Stimulated activated effector memory CD8-positive, alpha-beta T cell treated with anti-CD3 and anti-CD28 coated beads, Interleukin-12 subunit alpha, Interleukin-12 subunit beta, amount 100 ng/mL, for 72 hours (primary cell): ENCODE measurements around the gene AGPAT2.
A peak's percentile ranks its signal among the peaks of the same experiment; 100 is the strongest.
"Not testable (repeated sequence)": the region's sequence is repeated elsewhere in the genome, so short reads cannot be mapped to it uniquely, and the experiment has no call there.

Source experiments
- ATAC-seq: fragments of 150-1000 bp; cut with Tn5 transposase; 2 replicates; pipeline ENCODE4 v1.10.0; 2021
- DNase-seq, 2 donors: peaks; one replicate each; pipeline ENCODE4 v3.0.0; 2021 to 2022; ENCODE audit warnings: low spot score in 2 of 2
- H3K27ac Mint-ChIP-seq: one replicate; pipeline ENCODE4 v1.8.0; 2022; ENCODE audit warnings: mild to moderate bottlenecking, mixed read lengths
- H3K36me3 Mint-ChIP-seq: one replicate; pipeline ENCODE4 v1.8.0; 2022; ENCODE audit warnings: mild to moderate bottlenecking, mixed read lengths
- H3K4me1 Mint-ChIP-seq: one replicate; pipeline ENCODE4 v1.8.0; 2022; ENCODE audit warnings: mixed read lengths
- H3K4me3 Mint-ChIP-seq: one replicate; pipeline ENCODE4 v1.8.0; 2022; ENCODE audit warnings: mild to moderate bottlenecking, mixed read lengths
- H3K9me3 Mint-ChIP-seq: one replicate; pipeline ENCODE4 v1.8.0; 2022; ENCODE audit warnings: mixed read lengths

Gene AGPAT2

DNA sequence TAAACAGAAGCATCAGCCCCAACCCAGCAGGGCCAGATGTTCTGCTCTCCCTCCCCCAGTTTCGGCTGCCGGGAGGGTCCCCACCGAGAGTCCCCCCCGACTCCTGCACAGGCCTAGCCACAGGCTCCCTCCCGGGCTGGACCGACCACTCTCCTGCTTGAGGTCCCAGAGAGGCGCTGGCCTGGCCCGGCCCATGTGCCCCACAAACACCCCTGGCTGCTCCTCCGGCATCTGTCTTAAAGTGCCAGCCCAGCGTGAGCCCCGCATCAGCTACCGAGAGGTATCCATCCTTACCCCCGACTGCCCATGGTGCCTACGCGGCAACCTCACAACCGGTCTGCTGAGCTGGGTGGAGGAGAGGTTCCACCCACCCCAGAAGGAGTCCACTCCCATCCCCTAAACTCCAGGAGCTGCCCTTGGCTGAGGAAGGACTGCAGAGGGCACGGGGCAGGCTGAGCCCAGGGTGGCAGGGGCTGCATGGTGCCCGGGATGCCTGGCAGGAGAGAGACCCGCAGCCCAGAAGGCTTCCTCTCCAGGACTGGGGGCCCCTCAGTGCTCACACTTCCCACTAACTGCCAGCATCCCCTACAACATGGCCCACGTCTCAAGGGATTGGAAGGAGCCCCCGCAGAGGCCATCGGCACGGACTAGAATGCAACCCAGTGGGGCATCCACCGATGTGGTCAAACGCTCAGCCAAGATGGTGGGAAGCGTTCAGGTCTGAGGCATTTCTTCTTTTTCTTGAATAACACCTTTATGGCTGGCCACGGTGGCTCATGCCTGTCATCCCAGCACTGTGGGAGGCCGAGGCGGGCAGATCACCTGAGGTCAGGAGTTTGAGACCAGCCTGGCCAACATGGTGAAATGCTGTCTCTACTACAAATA lies 40.2 kb downstream of the AGPAT2 start:
- Mint-ChIP-seq H3K4me3 (no peak overlapping the region), H3K9me3 (no peaks in the 10 kb centered on the region), H3K36me3 (no peaks in the 10 kb centered on the region), H3K4me1 (no peaks in the 10 kb centered on the region), H3K27ac (no peak overlapping the region)
- ATAC-seq (no peak), DNase-seq (no peak)

DNA sequence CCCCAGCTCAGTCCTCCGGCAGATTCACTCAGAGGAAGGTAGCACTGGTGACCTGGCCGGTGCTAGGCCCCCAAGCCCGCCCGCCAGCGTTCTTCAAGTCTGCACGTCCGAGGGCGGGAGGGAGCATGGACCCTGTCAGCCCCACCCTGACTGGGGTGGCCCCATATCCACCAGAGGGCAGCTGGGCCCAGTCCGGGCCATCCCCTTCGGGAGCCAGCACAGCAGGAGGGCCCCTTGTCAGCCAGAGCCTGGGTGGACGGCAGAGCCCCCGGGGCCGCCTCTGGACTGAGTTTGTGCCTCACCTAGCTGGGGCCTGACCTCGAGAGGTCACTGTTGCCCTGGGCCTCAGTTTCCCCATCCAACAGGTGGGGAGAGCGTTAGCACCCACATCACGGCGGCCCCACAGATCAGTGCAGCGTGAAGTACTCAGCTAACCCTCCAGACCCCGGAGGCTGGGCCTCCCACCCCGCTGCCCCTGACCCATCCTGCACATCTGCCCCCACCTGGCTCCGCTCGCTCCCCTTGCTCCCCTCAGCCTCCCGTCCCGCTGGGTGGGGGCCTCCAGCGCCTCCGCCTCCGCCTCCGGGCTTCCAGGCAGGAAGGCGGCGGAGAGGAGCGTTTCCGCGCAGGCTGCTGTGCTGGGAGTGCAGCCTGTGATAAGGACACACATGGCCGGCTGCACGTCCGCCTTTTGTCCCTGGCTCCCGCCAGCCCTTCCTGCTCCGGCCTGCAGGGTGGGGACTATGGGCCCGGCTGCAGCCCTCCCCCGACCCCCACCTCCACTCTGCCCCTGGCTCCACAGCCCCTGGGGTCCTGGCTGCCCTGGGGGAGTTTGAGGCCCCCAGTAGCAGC lies 41.1 kb downstream of the AGPAT2 start:
- no peak for ATAC-seq
- Mint-ChIP-seq H3K36me3 (no peaks in the 10 kb centered on the region), H3K4me1 (no peaks in the 10 kb centered on the region), H3K9me3 (no peaks in the 10 kb centered on the region), H3K27ac (no peak overlapping the region), H3K4me3 (no peak overlapping the region)
- no peak for DNase-seq

DNA sequence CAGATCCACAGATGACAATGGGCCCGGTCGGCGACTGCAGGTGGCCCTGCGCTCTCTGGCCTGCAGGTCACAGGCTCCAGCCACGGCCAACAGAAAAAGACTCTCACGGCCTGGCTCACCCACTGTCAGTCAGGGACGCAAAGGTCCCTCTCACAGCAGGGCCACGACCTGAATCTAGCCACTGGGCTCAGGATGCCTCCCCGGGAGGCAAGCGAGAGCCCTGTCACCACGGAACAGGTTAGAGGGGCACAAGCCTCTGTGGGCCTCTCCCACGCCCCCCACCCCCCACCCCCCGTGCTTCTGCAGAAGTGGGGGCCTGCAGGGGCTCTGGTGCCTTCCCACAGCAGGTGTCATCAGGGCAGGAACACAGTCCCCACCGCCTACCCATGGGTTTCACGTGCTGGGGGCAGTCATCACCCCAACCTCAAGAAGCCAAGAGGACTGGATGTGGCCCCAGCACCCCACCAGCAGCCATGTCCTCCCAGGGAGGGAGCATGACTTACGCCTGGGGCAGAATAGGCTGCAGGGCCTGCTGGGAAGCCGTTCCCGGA lies 41.8 kb downstream of the AGPAT2 start:
- DNase-seq (no peak), ATAC-seq (no peak)
- H3K4me1 Mint-ChIP-seq: no peaks in the 10 kb centered on the region
- no peak overlapping the region for H3K4me3 Mint-ChIP-seq
- H3K27ac Mint-ChIP-seq: no peak overlapping the region
- no peaks in the 10 kb centered on the region for H3K36me3 Mint-ChIP-seq
- no peaks in the 10 kb centered on the region for H3K9me3 Mint-ChIP-seq

DNA sequence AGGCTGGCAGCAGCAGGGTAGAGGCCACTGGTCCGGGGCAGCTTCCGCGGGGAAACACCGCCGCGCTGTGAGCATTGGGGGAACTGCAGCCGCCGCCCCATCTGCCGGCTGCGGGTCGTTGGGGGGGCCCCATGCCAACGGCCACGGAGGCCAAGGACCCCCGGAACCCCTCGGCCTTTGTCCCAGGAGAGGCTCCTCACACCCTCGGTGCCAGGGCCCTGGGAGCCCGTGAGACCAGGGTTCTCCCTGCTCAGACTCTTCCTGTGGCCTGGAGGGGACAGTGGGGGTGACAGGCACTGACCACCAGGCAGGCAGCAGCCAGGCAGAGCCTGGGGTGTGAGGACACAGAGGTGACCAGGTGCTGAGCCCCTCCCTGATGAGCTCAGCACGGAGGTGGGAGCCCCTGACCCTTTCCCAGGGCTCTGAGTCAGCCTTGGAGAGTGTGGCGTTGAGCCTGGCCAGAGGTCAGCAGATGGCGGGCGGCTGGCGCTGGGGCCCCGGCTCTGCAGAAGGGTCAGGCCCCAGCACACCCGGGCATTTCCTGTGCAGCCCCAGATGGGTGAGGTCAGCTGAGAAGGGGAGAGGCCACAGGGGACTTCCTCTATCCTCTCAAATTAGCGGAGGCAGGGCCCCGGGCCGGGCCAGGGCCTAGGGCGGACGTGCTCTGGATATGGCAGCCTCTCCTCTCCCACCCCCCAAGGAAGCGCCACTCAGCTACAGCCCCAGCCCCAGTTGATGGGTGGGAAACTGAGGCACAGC lies 42.5 kb downstream of the AGPAT2 start:
- no peak overlapping the region for H3K4me3 Mint-ChIP-seq
- no peaks in the 10 kb centered on the region for H3K36me3 Mint-ChIP-seq
- H3K4me1 Mint-ChIP-seq: no peaks in the 10 kb centered on the region
- no peaks in the 10 kb centered on the region for H3K9me3 Mint-ChIP-seq
- peak; percentile 72 to 84 for DNase-seq
- H3K27ac Mint-ChIP-seq: no peak overlapping the region
- peak; percentile 92 for ATAC-seq

DNA sequence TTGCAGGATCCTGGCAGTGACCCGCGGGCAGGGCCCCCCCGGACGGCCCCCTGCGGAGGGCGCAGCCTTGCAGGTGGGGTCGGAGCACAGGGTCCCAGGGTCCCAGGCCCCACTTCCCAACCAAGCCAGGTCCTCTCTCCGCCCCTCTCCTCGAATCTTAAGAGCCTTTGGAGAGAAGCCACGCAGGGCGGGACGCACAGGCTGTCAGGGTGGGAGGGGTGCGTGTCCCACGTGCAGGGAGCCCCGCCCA lies 43.0 kb downstream of the AGPAT2 start:
- Mint-ChIP-seq H3K4me3 (no peak overlapping the region), H3K36me3 (no peaks in the 10 kb centered on the region), H3K9me3 (no peaks in the 10 kb centered on the region), H3K27ac (no peak overlapping the region), H3K4me1 (no peaks in the 10 kb centered on the region)
- ATAC-seq: no peak
- DNase-seq: no peak

DNA sequence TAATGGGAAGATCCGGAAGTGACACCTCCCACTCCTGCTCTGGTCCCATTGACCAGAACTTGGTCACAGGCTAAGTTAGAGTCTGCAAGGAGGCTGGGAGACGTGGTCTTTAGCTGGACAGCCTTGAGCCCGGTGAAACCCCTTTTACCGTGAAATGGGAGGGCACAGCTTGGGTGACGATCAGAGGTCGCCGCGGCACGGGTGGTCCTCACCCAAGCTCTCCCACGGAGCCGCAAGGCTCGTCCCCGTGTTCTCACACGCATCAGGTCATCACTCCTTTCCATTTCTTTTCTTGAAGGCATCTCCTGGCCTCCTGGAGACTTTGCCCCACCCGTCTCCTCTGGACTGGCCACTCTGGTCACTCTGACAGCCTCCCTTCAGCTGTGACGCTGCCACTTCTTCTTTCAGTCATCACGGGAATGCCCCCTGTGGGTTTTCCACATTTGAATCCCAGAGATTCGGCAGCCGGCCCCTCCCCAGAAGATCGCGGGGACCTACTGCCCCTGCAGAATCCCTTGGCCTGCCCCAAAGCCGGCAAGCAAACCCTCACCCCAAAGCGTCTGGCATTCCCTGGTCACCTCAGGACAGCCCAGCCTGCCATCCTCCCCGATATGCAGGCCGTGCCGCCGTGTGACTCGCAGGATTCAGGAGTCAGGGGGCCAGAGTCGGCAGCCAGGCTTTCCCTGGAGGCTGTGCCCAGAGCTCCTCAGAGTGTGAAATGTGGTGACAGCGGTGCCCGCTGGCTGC lies 43.5 kb downstream of the AGPAT2 start:
- Mint-ChIP-seq H3K9me3 (no peaks in the 10 kb centered on the region), H3K27ac (no peak overlapping the region), H3K4me1 (no peaks in the 10 kb centered on the region), H3K36me3 (no peaks in the 10 kb centered on the region), H3K4me3 (no peak overlapping the region)
- ATAC-seq (no peak), DNase-seq (no peak)

DNA sequence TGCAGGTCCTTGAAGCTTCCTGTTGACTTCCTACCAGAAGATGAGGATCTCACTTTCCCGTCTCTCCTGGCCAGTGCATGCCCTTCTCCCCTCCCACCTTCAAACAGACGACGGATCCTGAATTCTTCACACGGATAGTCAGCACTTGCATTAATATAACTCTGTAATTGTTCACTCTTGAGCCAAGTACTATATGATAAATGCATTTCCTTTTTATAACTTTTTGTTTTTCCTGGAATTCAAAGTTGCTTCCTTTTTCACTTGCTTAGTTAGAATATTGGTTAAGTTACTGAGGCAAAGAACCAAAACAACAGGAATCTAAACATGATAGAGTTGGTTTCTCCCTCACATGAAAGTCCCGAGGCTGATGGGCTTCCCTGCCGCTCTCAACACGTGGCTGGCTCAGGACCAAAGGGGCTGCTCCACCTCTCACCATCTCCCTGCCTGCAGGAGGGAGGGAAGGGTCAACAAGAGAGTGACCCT lies 44.8 kb downstream of the AGPAT2 start:
- H3K36me3 Mint-ChIP-seq: no peaks in the 10 kb centered on the region
- DNase-seq (no peak), ATAC-seq (no peak)
- no peaks in the 10 kb centered on the region for H3K9me3 Mint-ChIP-seq
- H3K27ac Mint-ChIP-seq: no peak overlapping the region
- H3K4me1 Mint-ChIP-seq: no peaks in the 10 kb centered on the region
- no peak overlapping the region for H3K4me3 Mint-ChIP-seq

DNA sequence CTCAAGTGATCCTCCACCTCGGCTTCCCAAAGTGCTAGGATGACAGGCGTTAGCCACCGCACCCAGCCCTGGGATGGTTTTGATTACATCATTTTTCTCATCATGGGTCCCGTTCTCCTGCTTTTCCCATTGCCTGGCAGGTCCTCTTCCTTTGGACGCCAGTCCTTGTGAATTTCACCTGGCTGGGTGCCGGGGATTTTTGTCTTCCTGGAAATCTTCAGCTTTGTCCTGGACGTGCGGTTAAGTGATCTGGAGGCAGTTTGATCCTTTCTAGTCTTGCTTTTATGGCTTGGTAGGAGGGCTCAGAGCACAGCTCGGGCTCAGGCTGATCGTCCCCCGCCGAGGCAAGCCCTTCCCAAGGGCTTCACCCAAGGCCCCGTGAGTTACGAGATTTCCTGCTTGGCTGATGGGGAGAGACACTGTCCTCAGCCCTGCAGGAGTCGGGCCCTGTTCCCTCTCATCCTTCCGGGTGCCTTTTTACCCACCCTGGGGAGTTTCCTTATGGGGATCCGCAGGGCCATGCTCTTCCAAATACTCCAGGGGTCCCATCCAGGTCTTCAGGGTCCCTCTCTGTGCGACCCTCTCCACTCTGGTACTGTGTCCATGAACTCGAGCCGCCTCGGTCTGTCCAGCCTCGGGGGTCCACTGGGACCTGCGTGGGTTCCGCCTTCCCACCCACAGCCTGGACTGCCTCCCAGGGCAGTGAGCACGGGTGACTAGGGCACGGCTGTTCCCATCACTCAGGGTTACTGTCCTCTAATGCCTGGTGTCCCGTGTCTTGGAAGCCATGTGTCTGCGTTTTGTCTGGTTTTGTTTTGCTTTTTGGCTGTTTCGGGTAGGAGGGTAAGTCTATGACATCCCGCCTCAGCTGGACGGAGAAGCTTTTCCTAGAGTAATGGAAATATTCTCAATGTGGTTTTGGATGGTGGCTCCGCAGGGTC lies 46.8 kb downstream of the AGPAT2 start:
- Mint-ChIP-seq H3K27ac (peak overlapping the region; percentile 37), H3K9me3 (no peaks in the 10 kb centered on the region), H3K4me3 (no peak overlapping the region), H3K36me3 (no peaks in the 10 kb centered on the region), H3K4me1 (no peaks in the 10 kb centered on the region)
- DNase-seq (no peak), ATAC-seq (no peak)

DNA sequence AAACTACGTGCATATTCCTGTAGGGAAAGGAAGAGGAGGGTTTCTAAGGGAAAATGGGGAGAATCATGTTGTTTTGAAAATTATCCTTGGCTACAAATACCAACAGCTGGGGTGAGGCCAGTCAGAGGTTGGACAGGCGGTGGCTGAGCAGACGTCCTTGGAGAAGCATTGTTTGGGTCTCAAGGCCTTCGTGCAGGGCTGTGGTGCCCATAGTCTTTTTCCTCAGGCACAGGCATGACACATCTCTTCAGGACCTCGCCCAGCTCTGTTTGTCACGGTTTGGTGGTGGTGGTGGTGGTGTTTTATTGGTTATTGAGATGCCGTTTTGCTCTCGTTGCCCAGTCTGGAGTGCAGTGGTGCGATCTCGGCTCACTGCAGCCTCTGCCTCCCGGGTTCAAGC lies 52.4 kb downstream of the AGPAT2 start:
- Mint-ChIP-seq H3K9me3 (no peaks in the 10 kb centered on the region), H3K4me1 (peaks cover 5% of the 10 kb centered on the region), H3K4me3 (no peak overlapping the region), H3K36me3 (no peaks in the 10 kb centered on the region), H3K27ac (no peak overlapping the region)
- DNase-seq (no peak), ATAC-seq (no peak)

DNA sequence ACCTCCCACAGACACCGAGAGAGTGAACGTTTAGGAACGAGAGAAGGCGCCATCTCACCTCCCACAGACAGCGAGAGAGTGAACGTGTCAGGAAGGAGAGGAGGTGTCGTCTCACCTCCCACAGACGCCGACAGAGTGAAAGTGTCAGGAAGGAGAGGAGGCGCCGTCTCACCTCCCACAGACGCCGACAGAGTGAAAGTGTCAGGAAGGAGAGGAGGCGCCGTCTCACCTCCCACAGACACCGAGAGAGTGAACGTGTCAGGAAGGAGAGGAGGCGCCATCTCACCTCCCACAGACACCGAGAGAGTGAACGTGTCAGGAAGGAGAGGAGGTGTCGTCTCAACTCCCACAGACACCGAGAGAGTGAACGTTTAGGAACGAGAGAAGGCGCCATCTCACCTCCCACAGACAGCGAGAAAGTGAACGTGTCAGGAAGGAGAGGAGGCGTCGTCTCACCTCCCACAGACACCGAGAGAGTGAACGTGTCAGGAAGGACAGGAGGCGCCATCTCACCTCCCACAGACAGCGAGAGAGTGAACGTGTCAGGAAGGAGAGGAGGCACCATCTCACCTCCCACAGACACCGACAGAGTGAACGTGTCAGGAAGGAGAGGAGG lies 54.7 kb downstream of the AGPAT2 start:
- H3K9me3 Mint-ChIP-seq, H3K27ac Mint-ChIP-seq, ATAC-seq, H3K4me3 Mint-ChIP-seq, DNase-seq, H3K4me1 Mint-ChIP-seq, H3K36me3 Mint-ChIP-seq: not testable (repeated sequence)

DNA sequence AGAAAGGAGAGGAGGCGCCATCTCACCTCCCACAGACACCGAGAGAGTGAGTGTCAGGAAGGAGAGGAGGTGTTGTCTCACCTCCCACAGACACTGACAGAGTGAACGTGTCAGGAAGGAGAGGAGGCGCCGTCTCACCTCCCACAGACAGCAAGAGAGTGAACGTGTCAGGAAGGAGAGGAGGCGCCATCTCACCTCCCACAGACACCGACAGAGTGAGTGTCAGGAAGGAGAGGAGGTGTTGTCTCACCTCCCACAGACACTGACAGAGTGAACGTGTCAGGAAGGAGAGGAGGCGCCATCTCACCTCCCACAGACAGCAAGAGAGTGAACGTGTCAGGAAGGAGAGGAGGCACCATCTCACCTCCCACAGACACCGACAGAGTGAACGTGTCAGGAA lies 55.2 kb downstream of the AGPAT2 start:
- peak; percentile 41 for ATAC-seq
- H3K9me3 Mint-ChIP-seq, H3K4me1 Mint-ChIP-seq, H3K27ac Mint-ChIP-seq, H3K36me3 Mint-ChIP-seq, H3K4me3 Mint-ChIP-seq, DNase-seq: not testable (repeated sequence)

DNA sequence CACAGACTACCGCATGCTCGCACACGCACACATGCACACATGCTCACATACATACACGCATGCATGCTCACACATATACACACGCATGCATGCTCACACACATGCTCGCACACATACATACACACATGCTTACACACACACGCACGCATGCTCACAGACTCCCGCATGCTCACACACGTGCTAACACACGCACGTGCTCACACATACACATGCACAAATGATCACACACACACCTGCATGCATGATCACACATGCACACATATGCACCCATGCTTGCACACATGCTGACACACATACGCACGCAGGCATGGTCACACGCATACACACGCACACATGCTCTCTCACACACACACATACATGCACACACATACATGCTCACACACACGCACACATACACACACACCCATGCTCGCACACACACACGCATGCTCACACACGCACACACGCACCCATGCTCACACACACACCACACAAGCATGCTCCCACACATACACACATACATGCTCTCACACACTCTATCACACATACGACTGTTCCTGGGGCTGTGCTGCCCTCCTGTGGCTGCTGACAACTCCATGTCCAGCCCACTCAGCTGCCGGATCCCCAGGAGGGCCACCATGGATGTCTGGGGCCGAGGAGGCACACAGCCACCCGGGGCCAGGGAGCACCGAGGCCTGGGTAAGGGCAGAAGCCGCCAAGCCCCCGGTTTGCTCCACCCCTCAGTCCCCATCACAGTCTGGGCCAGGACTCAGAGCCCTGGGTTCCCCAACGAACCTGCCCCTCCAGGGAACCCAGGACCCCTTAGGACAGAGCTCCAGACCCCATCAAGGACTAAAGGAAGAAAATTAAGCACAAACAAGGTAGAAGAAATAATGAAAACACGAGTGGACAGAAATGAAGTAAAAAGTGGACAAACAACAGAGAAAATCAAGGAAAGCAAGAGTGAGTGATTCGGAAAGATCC lies 55.9 kb downstream of the AGPAT2 start:
- Mint-ChIP-seq H3K4me3 (no peak overlapping the region), H3K9me3 (no peaks in the 10 kb centered on the region), H3K36me3 (no peaks in the 10 kb centered on the region), H3K4me1 (peaks cover 5% of the 10 kb centered on the region), H3K27ac (no peak overlapping the region)
- DNase-seq (peak; percentile 45 to 81), ATAC-seq (peak; percentile 90)

DNA sequence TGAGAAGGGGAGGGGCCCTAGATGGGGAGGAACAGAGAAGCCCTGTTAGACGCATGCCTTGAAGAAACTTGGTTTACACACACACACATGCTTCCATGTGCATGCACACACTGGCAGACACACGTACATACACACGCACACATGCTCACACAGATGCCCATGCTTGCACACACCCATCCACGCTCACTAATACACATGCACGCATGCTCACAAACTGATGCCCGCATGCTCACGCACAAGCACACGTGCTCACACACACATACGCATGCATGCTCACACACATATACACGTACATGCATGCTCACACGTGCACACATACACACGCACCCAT lies 56.6 kb downstream of the AGPAT2 start:
- ATAC-seq (no peak), DNase-seq (no peak)
- Mint-ChIP-seq H3K36me3 (no peaks in the 10 kb centered on the region), H3K4me3 (no peak overlapping the region), H3K4me1 (peaks cover 5% of the 10 kb centered on the region), H3K9me3 (no peaks in the 10 kb centered on the region), H3K27ac (no peak overlapping the region)
